OCI-LY7 (cell line): ENCODE data around the gene MAMDC2.

Experiments
- EZH2phosphoT487 ChIP-seq: fragments of 200-600 bp; sonication (generic); IDR thresholded peaks from 2 replicates; pipeline ENCODE4 v1.6.1; 2018; ENCODE audit warnings: low read depth, borderline replicate concordance, mild to moderate bottlenecking, mixed run types, antibody characterized with exemption, low read length, moderate library complexity, mixed read lengths
- TF ChIP-seq, protein P1 (sequence below): fragments of 200-600 bp; sonication (generic); conservative IDR thresholded peaks from 2 replicates; pipeline ENCODE4 v1.5.1; 2014; ENCODE audit warnings: mild to moderate bottlenecking, antibody characterized with exemption, low read length, moderate library complexity, mixed read lengths

DNA sequence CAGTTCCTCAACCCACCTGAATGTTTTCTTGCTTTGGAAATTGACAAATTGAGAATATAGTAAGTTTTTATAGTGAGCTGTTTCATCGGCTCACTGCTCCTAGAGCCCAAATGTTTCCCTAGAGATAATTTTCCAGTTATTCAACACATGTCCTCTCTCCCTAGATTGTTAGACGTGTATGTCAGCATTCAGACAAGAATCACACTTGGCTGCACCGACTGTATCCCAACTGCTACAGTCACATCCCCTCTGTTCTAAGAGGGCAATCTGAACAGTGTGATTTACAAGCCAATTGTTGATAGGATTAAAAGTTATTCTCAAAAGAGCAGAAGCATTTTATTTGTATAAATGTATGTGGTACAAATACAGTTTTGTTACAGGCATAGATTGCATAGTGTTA is 93.9 kb downstream of the MAMDC2 start:
- TF ChIP-seq, protein P1, sequence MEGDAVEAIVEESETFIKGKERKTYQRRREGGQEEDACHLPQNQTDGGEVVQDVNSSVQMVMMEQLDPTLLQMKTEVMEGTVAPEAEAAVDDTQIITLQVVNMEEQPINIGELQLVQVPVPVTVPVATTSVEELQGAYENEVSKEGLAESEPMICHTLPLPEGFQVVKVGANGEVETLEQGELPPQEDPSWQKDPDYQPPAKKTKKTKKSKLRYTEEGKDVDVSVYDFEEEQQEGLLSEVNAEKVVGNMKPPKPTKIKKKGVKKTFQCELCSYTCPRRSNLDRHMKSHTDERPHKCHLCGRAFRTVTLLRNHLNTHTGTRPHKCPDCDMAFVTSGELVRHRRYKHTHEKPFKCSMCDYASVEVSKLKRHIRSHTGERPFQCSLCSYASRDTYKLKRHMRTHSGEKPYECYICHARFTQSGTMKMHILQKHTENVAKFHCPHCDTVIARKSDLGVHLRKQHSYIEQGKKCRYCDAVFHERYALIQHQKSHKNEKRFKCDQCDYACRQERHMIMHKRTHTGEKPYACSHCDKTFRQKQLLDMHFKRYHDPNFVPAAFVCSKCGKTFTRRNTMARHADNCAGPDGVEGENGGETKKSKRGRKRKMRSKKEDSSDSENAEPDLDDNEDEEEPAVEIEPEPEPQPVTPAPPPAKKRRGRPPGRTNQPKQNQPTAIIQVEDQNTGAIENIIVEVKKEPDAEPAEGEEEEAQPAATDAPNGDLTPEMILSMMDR = no peak
- no peak for TF ChIP-seq EZH2phosphoT487
